ENCODE results near the gene CCDC78. TPM values are rescaled to one million over a fixed set of nuclear protein-coding genes. Genes with fewer than 3 reads are reported as not detected.

Gene CCDC78
- polyA plus RNA-seq, 1 donor from 2014 or later: 10.7 TPM

DNA sequence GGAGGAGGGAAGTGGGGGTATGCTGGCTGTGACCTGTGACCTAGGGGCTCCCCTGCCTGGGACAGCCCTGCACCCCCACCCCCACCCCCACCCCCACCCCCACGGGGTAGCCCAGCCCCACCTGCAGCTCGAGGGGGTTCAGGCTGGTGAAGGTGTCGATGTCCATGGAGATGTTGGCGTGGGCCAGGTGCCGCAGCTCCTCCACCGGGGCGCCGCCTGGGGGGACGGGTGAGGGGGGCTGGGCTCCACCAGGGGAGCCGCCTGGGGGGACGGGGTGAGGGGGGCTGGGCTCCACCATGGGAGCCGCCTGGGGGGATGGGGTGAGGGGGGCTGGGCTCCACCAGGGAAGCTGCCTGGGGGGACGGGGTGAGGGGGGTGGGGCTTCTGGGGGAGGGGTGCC, 44.2 kb upstream of the CCDC78 start:
- H3K27me3 ChIP-seq (ENCODE audit: insufficient read depth, low read depth, low read length): no peaks in the 10 kb centered on the region
- TF ChIP-seq EP300 (conservative IDR thresholded peaks at IDR 0.05; ENCODE audit: poor library complexity, severe bottlenecking) (no peak), REST (IDR thresholded peaks at IDR 0.05; ENCODE audit: borderline replicate concordance) (no peak), CTCF (IDR thresholded peaks at IDR 0.05; ENCODE audit: poor library complexity, severe bottlenecking) (no peak), TAF1 (IDR thresholded peaks at IDR 0.05; ENCODE audit: low read depth) (no peak), POLR2AphosphoS5 (IDR thresholded peaks at IDR 0.05) (no peak)
- no peaks in the 10 kb centered on the region for H3K9me2 ChIP-seq (ENCODE audit: insufficient read depth, low read length)
- no peaks in the 10 kb centered on the region for H3K9me3 ChIP-seq (ENCODE audit: low read length)
- H3F3A ChIP-seq (ENCODE audit: insufficient read depth, low read length, poor library complexity, severe bottlenecking): no peaks in the 10 kb centered on the region
- no peak overlapping the region for H3K4me3 ChIP-seq (ENCODE audit: low read length)
- no peaks in the 10 kb centered on the region for H3K79me2 ChIP-seq (replicated peaks; ENCODE audit: insufficient read depth, low read length)
- no peak overlapping the region for H3K9ac ChIP-seq (ENCODE audit: low read length)
- H3K27ac ChIP-seq (ENCODE audit: low read length): no peak overlapping the region
- H2AFZ ChIP-seq (ENCODE audit: low read depth, low read length): no peak overlapping the region
- no peak overlapping the region for H3K4me2 ChIP-seq (ENCODE audit: low read length)
- no peaks in the 10 kb centered on the region for H4K20me1 ChIP-seq (ENCODE audit: insufficient read depth)
- no peaks in the 10 kb centered on the region for H3K36me3 ChIP-seq (ENCODE audit: insufficient read depth, low read length)

DNA sequence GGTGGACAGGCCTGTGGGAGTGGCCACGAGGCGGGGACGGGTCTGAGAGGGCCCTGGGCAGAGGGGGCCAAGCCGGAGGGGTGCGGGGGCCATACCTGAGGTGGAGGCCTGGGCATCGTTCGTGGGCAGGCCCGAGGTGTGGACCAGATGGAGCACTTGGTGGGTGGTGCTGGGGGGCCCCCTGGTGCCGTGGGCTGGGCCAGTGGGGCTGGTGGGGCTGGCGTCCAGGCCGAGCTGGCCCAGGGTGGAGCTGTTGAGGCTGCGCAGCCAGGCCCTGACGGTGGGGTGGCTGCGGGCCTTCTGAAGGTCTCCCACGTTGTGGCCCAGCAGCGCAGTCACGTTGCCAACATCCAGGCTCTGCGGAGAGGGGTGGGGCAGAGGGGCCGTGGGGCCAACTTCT, 43.7 kb upstream of the CCDC78 start:
- no peaks in the 10 kb centered on the region for H3F3A ChIP-seq (ENCODE audit: insufficient read depth, low read length, poor library complexity, severe bottlenecking)
- no peaks in the 10 kb centered on the region for H3K9me3 ChIP-seq (ENCODE audit: low read length)
- H3K9ac ChIP-seq (ENCODE audit: low read length): no peak overlapping the region
- no peak overlapping the region for H3K27ac ChIP-seq (ENCODE audit: low read length)
- H3K36me3 ChIP-seq (ENCODE audit: insufficient read depth, low read length): no peaks in the 10 kb centered on the region
- no peaks in the 10 kb centered on the region for H4K20me1 ChIP-seq (ENCODE audit: insufficient read depth)
- H3K27me3 ChIP-seq (ENCODE audit: insufficient read depth, low read depth, low read length): no peaks in the 10 kb centered on the region
- H2AFZ ChIP-seq (ENCODE audit: low read depth, low read length): no peak overlapping the region
- H3K4me2 ChIP-seq (ENCODE audit: low read length): no peak overlapping the region
- no peak overlapping the region for H3K4me3 ChIP-seq (ENCODE audit: low read length)
- H3K9me2 ChIP-seq (ENCODE audit: insufficient read depth, low read length): no peaks in the 10 kb centered on the region
- TF ChIP-seq EZH2 (IDR thresholded peaks at IDR 0.05; ENCODE audit: borderline replicate concordance, insufficient read depth, low read length, poor library complexity, severe bottlenecking) (no peak), CTCF (IDR thresholded peaks at IDR 0.05; ENCODE audit: poor library complexity, severe bottlenecking) (no peak), TAF1 (IDR thresholded peaks at IDR 0.05; ENCODE audit: low read depth) (no peak), EP300 (conservative IDR thresholded peaks at IDR 0.05; ENCODE audit: poor library complexity, severe bottlenecking) (no peak), SMC3 (conservative IDR thresholded peaks at IDR 0.05; ENCODE audit: poor library complexity) (no peak), POLR2AphosphoS5 (IDR thresholded peaks at IDR 0.05) (no peak), MXI1 (conservative IDR thresholded peaks at IDR 0.05; ENCODE audit: poor library complexity, severe bottlenecking) (no peak), REST (IDR thresholded peaks at IDR 0.05; ENCODE audit: borderline replicate concordance) (no peak), RAD21 (conservative IDR thresholded peaks at IDR 0.05) (no peak)
- H3K79me2 ChIP-seq (replicated peaks; ENCODE audit: insufficient read depth, low read length): no peaks in the 10 kb centered on the region

All from neural cell (in vitro differentiated cells).